Measurements from ENCODE around the gene MALAT1.

- TF ChIP-seq CTCF (IDR thresholded peaks at IDR 0.05): no peak
- no peak for TF ChIP-seq POLR2A (IDR thresholded peaks at IDR 0.05)
Observed at GRCh38 chr11:65535102-65535501, 36.3 kb downstream of the MALAT1 start.
